ENCODE data around the gene TBC1D21.

TBC1D21 gene

DNA sequence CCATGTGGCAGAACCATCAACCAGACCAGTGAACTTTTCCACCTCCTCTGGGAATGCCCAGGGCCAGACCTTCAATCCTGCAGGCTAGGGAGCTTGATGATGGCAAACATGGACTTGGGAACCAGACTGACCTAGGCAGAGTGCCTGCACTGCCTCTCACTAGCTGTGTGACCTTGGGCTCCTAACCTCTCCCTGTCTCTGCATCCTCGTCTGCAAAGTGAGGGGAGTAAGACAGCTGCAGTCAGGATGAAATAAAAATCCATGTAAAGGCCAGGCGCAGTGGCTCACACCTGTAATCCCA, 35.4 kb downstream of the TBC1D21 start:
- no peak for DNase-seq (ENCODE audit: low read depth in 2 of 2)

DNA sequence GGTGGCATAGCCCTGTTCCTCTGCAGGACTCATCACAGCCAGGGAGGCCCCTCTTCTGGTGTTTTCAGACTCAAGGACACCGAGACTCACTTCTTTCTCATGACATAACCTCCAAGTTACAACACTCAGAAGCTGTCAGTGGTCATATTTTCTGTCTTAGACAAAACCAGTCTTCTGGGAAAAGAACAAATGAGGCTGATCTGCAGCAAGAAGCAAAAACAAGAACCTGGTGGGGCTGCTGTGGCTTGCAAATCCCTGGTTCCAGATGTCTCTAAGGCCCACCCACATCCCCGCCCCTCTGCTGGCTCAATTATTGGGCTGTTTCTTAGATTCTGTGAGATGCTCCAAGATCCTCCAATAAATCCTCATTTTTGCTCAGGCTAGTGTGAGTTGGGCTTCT, 36.3 kb downstream of the TBC1D21 start:
- no peak for DNase-seq (ENCODE audit: low read depth in 2 of 2)

GRCh38 chr15:73910522-73911303, 37.3 kb downstream of the TBC1D21 start:
- no peak for DNase-seq (ENCODE audit: low read depth in 2 of 2)

DNA sequence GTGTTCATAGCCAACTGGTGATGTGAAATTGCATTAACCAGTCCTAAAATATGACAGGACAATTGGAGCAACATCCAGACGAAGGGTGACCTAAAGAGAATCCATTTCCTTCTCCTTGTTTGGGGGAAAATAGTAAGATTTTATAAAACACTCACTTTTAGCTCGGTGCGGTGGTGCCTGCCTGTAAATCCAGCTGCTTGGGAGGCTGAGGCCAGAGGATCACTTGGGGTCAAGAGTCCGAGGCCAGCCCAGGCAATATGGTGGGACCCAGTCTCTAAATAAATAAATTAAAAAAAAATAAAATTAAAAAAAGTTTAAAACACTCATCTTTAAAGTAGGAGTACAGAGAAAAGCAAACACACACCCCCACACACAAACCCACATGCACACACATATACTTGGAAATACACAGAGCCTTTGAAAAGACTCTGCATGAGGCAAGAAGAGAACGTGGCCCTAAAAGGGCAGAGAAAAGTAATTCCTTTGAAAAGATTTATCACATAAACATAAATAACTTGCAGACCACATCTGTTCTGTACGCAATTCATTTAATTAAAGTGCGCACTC, 38.7 kb downstream of the TBC1D21 start:
- no peak for DNase-seq (ENCODE audit: low read depth in 2 of 2)

DNA sequence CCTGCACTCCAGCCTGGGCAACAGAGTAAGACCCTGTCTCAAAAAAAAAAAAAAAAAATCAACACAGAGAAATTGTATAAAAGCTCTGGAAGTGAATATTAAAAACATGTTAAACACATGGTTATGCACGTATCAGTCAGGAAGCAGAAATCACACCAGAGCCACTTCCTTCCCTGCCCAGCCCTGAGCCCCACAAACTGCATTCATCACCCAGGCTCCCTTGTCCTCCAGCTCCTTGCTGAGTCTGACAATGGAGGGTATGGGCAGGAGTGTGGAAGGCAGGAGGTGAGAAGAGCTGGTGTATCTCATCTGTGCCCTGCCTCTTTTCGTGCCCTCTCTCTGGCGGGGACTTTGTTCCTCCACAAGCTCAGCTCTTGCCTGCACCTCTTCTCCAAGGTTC, 40.8 kb downstream of the TBC1D21 start:
- DNase-seq (ENCODE audit: low read depth in 2 of 2), result no peak

GRCh38 chr15:73915082-73915481, 41.7 kb downstream of the TBC1D21 start:
- DNase-seq (ENCODE audit: low read depth in 2 of 2), result no peak

DNA sequence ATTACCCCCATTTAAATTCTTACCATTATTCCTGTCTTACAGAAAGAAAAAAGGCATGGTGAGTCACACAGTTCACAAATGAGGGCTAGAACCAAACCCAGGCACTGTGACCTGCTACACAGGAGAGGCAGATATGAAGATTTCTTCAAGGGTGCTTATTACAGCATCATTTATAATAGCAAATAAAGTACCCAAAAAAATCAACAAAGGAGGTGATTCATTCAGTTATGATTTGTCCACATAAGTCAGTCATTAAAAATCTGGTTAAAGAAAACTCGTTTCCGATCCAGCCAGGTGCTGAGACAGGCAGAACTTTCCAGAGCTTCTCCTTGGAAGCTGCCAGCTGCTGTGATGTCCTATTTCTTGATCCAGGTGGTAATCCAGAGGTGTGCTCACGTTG, 45.4 kb downstream of the TBC1D21 start:
- no peak for DNase-seq (ENCODE audit: low read depth in 2 of 2)

DNA sequence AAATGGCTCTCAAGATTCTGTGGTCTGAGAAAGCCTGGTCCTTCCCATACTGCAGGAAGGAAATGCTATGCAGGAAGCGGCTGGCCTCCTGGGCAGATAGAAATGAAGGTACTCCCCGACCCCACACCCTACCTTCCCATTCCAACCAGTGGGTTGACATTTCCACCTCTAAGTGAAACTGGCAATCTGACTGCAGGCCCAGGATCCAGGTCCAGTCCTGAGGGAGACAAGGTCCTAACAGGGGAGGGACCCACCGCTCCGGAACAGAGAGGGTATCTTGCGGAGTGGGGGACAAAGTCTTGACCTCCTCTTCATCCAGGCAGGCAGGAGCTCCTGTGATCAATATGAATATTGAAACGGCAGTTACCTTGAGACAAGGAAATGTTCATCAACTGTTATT, 46.3 kb downstream of the TBC1D21 start:
- no peak for DNase-seq (ENCODE audit: low read depth in 2 of 2)

- no peak for DNase-seq (ENCODE audit: low read depth in 2 of 2)
Measured at GRCh38 chr15:73921254-73921925, 48.0 kb downstream of the TBC1D21 start.

GRCh38 chr15:73922186-73923151, 49.1 kb downstream of the TBC1D21 start:
- DNase-seq (ENCODE audit: low read depth in 2 of 2), result peak; percentile 59

DNA sequence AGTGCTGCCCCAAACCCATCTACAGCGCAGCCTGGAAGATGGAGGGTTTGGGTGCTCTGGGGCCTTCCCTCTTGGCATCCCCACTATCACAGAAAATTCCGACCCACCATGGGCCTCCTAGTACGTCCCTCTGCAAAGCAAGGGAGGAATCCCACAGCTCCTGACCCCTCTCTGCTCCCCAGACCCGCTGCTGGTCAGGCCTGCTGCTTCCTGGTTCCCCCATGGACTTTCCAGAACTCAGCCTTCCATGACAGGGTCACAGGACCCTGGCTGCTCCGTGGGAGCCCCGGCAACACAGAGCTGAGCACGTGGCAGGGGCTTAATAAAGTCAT, 49.8 kb downstream of the TBC1D21 start:
- no peak for DNase-seq (ENCODE audit: low read depth in 2 of 2)

- DNase-seq (ENCODE audit: low read depth in 2 of 2), result no peak
Measured at GRCh38 chr15:73923488-73924164, 50.3 kb downstream of the TBC1D21 start.

- peak; percentile 60 to 61 for DNase-seq (ENCODE audit: low read depth in 2 of 2)
Measured at GRCh38 chr15:73924171-73924921, 51.0 kb downstream of the TBC1D21 start.

DNA sequence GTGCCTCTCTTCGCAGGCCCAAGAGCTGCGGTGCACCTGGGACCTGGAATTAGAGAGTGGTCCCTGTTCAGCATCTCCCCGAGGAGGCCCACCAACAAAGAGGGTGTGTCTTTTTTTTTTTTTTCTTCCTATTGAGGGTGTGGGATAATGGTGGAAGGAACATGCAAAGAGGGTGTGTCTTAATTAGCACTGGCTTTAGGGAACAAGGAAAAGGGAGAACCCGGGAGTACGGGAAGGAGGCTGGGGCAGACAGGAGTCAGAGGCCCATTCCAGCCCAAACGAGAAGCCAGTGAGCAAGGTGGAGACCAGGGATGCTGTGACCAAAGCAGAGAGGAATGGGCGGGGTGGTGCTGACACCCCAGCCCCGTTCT, 52.5 kb downstream of the TBC1D21 start:
- no peak for DNase-seq (ENCODE audit: low read depth in 2 of 2)

GRCh38 chr15:73926219-73927002, 53.0 kb downstream of the TBC1D21 start, which contains the start of gene LOXL1:
TSS of gene LOXL1 (plus strand) at chr15:73926462. CDS start at chr15:73926784, 322 bp downstream.
- peak; percentile 61 to 62 for DNase-seq (ENCODE audit: low read depth in 2 of 2)

- no peak for DNase-seq (ENCODE audit: low read depth in 2 of 2)
Measured at GRCh38 chr15:73927003-73927475, 53.7 kb downstream of the TBC1D21 start.

- DNase-seq (ENCODE audit: low read depth in 2 of 2), result no peak
Measured at GRCh38 chr15:73927476-73928240, 54.3 kb downstream of the TBC1D21 start.

GRCh38 chr15:73928241-73928579, 54.8 kb downstream of the TBC1D21 start:
- no peak for DNase-seq (ENCODE audit: low read depth in 2 of 2)

DNA sequence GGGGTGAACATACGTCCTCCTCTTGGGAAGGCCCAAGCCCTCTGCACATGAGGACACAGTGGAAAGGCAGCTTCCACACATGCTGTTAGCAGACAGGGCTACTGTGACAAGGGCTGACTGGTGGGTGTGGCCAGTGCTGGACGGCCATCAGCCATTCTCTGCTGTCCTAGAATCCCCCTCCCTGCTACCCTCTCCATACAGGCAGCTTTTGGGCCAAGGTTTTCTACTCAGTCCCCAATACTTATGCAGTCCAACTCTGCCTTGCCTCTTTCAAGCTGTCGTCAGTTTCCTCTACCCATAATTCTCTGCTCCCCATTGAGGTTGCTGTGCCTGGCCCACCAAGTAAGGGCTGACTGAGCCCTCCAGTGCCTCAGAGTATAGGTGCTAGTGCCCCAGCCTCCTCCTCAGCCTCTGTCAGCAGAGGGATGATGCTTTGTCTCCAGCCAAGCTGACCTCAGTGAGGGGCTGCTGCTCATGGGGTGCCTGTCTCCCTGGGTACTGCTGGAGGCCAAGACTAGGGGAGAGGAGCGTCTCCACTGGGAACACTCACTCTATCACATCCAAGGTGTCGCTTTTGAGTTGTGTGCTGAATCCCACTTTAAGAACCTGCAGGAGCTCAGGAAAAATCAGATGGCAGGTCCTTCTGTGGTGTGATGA, 55.7 kb downstream of the TBC1D21 start:
- no peak for DNase-seq (ENCODE audit: low read depth in 2 of 2)
